ENCODE results near the gene DYNC1I2.
A peak's percentile ranks its signal among the peaks of the same experiment; 100 is the strongest.

DYNC1I2 gene

DNA sequence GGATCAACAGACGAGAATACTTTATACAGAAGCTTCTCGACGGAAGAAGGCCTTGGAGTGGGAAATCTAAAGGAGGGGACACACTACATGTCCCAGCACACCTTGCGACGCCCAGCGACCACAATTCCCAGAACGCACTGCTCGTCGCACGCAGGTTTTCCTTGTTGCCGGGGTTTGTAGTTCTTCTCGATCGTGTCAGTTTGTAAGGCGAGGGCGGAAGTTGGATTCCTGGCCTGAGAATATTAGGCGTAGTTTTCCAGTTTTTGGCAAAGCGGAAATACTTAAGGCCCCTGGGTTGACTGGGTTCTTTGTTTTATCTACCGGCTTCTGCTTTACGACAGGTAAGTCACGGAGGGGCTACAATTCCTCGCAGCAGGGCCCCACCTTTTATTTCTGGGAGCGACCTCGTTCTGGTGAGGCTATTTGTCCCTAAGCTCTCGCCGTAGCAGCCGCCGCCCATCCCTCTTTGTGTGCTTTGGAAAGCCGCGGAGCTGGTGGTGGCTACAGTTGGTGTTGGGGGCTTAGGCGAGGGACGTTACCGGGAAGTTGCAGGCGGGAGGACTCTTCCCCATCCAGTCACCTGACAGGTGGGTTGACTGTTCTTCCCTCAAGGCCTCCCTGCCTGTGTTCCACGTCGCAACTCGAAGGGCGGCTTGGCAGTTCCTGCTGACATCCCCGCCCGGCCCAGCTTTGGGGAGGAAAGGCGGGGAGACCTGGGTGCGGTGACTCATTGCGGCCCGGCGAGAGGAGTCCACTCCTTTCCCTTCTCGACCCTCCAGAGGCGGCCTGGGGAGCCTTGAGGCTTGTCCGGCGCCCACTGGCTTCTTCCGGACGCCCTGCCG lies at the start of gene DYNC1I2:
Gene DYNC1I2 (plus strand): TSS at position 183 of the 842 bp plus-strand sequence. CDS start 2,687 bp downstream, outside the sequence.
- FAIRE-seq = peak; percentile 96
- peak; percentile 90 for DNase-seq (ENCODE audit: insufficient read length, low spot score)

- DNase-seq (ENCODE audit: insufficient read length, low spot score) (no peak), FAIRE-seq (no peak)
Measured at GRCh38 chr2:171651667-171652415, 35.4 kb upstream of the DYNC1I2 start.

GRCh38 chr2:171652416-171652785 lies 34.9 kb upstream of the DYNC1I2 start:
- DNase-seq (ENCODE audit: insufficient read length, low spot score) = no peak

DNA sequence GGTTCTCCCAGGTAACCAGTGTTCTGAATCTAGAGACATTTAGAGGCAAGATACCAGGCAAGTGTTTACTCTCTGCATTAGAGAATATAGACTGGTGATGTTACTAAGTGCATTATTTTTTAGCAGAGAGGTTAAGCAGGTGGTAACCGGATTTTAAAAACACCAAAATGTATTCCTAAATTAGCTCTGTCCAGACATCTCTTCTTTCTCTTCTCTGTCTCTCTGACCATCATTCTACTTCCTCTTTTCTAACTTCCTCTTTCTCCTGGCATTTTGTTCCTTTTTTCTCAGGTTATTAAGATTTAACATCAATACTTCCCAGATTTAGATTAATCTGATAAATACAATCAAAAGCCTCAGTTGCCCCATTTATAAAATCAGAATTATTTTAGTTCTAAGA lies 31.7 kb upstream of the DYNC1I2 start:
- no peak for FAIRE-seq
- DNase-seq (ENCODE audit: insufficient read length, low spot score) = no peak

More at GRCh38 chr2:171652416-171652785, 34.9 kb upstream of the DYNC1I2 start:
- no peak for FAIRE-seq

DNA sequence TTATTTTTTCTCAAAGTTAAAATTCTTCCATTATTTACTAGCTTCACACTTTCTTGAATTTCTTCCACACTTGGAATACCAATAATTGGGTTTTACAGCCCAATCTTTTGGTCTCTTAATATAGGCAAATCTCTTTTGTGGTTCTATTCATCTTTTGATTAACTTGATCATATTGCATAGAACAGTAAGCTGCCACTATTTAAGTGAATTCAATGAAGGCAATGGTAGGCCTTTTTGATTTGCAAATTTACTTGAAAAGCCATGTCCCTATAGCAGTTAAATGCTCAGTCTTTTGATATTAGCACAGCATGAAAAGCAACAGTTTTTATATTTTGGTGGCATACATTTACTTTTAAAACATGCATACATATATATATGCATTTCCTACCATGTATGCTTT lies 20.2 kb upstream of the DYNC1I2 start:
- FAIRE-seq (no peak), DNase-seq (ENCODE audit: insufficient read length, low spot score) (no peak)

GRCh38 chr2:171668183-171668582 lies 19.1 kb upstream of the DYNC1I2 start:
- FAIRE-seq (no peak), DNase-seq (ENCODE audit: insufficient read length, low spot score) (no peak)

GRCh38 chr2:171669121-171669520 lies 18.1 kb upstream of the DYNC1I2 start:
- DNase-seq (ENCODE audit: insufficient read length, low spot score) (no peak), FAIRE-seq (no peak)

- FAIRE-seq = no peak
- no peak for DNase-seq (ENCODE audit: insufficient read length, low spot score)
Measured at GRCh38 chr2:171670655-171671054, 16.6 kb upstream of the DYNC1I2 start.

DNA sequence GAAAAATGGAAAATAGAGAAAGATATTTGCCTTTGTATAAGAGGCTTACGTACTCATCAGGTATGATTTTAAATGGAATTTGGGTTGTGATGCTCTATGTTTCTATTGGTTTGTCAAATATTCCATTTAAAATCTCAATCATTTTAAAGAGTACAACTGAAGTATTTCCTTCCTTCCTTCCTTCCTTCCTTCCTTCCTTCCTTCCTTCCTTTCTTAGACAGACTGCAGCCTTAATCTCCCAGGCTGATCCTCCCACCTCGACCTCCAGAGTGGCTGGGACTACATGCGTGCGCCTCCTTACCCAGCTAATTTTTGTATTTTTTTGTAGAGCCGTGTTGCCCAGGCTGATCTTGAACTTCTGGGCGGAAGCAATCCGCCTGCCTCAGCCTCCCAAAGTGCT lies 15.4 kb upstream of the DYNC1I2 start:
- no peak for FAIRE-seq
- DNase-seq (ENCODE audit: insufficient read length, low spot score) = no peak

- no peak for DNase-seq (ENCODE audit: insufficient read length, low spot score)
- no peak for FAIRE-seq
Measured at GRCh38 chr2:171673905-171674304, 13.4 kb upstream of the DYNC1I2 start.

DNA sequence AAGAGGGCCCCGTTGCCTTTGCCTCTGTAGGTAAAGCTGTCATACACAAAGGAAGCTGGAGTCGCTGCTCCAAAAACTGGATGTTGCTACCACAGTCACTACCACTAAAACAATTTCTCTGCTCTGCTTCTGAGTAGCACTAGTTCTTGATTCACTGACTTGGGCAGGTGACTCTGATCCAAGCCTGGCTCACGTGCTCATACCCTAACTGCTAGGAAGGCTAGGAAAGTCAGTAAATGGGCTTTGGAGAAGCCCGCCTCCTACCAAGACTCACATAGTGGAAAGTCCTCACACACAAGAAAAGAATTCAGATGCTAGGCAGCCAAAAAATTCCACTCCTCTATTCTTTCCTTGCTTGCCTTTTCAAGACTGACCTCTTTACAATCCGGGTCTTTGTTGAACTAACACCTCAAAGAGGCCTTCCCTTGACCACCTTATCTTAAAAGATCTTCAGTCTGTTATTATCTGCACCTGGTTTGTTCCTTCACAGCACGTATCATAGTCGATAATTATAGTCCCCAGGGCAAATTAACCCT lies 11.4 kb upstream of the DYNC1I2 start:
- FAIRE-seq = no peak
- DNase-seq (ENCODE audit: insufficient read length, low spot score) = no peak

DNA sequence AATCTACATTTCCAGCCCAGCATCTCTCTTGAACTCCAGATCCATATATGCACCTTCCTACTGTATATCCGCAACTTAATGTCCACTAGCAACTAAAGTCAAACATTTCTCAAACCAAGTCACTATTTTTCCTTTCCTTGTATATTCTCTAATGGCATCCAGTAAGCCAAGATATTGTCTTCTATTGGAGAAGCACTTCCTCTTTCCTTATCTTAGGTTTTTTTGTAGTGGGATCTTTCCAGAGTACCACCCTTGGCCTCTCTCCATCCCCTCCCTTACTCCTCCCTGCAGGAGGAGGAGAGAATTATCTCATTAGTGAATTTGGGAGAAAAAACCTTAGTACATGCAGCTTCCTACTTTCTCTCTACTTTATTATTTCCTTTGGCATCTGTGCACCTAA lies 8.7 kb upstream of the DYNC1I2 start:
- DNase-seq (ENCODE audit: insufficient read length, low spot score) (no peak), FAIRE-seq (no peak)

- FAIRE-seq = no peak
- DNase-seq (ENCODE audit: insufficient read length, low spot score) = no peak
Measured at GRCh38 chr2:171688129-171688465, 828 bp downstream of the DYNC1I2 start.

DNA sequence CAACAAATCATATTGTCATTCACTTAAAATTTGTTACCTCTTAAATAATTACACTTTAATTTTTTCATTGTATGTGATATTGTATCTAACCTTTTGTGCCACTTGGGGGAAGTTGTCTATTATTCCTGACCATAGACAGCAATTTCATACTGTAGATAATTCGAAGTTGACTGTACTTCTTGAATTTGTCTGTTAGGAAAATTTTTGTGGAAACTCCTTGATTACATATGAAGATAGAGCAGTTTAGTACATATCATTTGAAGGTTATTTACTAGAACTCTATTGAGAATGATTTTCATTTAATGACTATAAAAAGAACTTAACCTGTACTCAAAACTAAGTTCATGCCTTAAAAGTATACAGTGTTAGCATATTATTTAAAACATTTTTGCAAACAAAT lies 5.1 kb downstream of the DYNC1I2 start:
- DNase-seq (ENCODE audit: insufficient read length, low spot score) (no peak), FAIRE-seq (no peak)

DNA sequence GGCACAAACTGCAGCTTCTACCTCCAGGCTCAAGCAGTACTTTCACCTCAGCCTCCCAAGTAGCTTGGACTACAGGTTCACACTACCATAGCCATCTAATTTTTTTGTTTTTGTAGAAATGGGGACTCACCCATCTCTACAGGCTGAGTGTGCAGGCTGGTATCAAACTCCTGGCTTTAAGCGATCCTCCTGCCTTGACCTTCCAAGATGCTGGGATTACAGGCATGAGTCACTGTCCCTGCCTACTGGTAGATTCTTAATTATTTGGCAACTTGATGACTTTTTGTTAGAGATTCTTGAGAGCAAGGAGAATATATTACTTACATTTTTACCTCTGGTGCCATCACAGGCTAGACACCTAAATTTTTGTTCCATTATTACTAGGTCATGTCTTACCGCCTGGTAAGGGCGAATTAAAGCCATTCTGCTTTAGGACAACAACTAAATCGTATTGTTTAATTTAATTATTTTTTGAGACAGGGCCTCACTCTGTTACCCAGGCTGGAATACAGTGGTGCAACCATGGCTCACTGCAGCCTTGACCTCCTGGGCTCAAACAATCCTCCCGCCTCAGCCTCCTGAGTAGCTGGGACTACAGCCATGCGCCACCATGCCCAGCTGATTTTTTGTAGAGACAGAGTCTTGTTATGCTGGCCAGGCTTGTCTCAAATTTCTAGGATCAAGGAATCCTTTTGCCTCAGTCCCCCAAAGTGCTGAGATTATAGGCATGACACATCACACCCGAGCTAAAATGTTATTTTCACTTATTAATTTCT lies 15.7 kb downstream of the DYNC1I2 start:
- DNase-seq (ENCODE audit: insufficient read length, low spot score) (no peak), FAIRE-seq (no peak)

DNA sequence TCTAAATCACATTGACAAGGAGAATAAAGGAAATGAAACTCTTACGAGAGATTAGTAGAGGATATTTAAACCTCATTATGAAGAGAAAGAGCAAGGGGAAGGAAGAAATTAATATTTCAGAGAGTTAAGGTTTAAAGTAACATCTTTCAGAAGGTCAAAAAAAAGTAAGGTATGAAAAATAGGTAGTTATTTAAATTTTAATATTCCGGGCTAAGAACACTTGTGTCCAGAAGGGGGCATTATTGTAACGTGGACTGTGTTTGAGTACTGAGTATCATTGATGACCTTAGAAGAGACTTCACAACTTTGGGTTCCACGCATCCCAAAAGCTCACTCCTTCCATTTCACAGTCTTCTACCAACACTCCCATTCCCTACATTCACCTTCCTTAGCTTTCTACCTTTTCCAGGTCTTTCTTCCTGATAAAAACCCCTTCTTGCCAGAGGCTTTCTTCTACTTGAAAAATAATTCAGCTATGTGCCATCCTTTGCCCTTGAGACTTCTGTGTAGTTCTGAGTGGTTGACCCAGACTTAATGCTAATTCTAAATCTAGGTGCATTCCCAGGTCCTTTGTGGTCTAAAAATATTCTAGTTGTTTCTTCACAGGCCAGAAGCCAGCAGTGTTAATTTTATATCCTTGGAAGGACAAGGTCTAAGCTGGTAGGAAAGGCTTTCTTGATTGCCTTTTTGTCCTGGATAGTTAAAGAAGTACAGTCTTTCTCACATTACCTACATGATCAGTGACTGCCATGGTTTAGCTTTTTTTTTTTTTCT lies 16.5 kb downstream of the DYNC1I2 start:
- DNase-seq (ENCODE audit: insufficient read length, low spot score) (no peak), FAIRE-seq (no peak)

GRCh38 chr2:171706152-171706803 lies 19.0 kb downstream of the DYNC1I2 start:
- FAIRE-seq (no peak), DNase-seq (ENCODE audit: insufficient read length, low spot score) (no peak)

DNA sequence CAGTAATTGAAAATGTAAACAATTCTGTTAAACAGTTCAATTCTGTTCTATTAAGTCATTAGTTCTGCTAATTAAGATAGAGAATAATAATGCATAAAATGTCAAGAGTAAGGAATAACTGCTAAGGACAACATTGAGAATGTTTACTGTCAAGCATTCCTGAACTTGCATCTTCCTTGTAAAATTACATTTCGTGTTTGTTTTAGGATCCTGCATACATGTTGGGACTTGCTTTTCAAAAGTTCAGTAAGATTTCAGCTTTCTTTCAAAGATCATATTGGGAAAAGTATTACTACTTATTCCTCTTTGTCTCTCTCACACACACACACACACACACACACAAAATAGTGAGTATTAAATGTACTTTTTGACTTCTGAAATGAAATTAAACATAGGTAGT lies 20.5 kb downstream of the DYNC1I2 start:
- DNase-seq (ENCODE audit: insufficient read length, low spot score) (no peak), FAIRE-seq (no peak)

DNA sequence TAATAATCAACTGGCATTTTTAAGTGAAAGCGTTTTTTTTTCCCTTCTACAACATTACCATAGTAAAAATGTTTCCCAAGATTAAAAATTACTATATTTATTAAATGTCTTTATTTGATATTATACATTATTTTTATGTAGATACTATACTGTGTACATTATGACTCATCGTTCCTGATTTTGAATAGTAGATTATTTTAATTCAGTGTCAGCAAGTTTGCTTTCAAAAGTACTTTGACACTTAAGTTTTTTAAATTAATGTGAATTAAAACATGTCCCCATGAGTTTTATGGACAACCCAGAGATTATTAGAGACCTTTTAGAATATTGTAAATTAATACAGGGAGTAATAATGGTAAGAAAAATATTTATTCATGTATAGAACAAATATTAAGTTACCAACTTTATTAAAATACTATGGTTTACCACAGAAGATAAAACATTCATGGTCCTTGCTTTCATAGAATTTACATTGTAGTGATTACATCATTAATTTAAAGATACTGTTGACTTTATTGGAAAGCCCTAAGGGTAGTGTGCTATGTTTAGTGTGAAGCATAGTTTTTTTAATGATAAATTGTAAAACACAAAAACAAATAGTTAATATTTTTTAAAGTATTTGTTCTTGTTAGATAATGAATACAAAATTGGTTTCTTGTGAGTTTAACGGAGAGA lies 21.9 kb downstream of the DYNC1I2 start:
- DNase-seq (ENCODE audit: insufficient read length, low spot score) (no peak), FAIRE-seq (no peak)
